Esophagus (tissue), 2 donors: Measurements from ENCODE around the gene VSIG4. TPM values are rescaled to one million over a fixed set of nuclear protein-coding genes. Genes with fewer than 3 reads are reported as not detected.

Experiments
- H3K27ac ChIP-seq, 2 donors: one replicate each; pipeline ENCODE4 v1.5.1; 2013; ENCODE audit warnings: low read depth in 2 of 2, mild to moderate bottlenecking in 2 of 2, inconsistent platforms in 1 of 2, low read length in 1 of 2, moderate library complexity in 1 of 2
- H3K27me3 ChIP-seq, 2 donors: one replicate each; pipeline ENCODE4 v1.6.1; 2013; ENCODE audit warnings: low read length in 2 of 2, control low read depth in 1 of 2, mild to moderate bottlenecking in 1 of 2; ENCODE audit not compliant: insufficient read depth in 2 of 2, control insufficient read depth in 1 of 2
- H3K36me3 ChIP-seq, 2 donors: one replicate each; pipeline ENCODE4 v1.6.1; 2013; ENCODE audit warnings: low read length in 1 of 2; ENCODE audit not compliant: control insufficient read depth in 2 of 2, insufficient read depth in 2 of 2
- H3K4me1 ChIP-seq, 2 donors: one replicate each; pipeline ENCODE4 v1.6.1; 2013; ENCODE audit warnings: low read length in 1 of 2; ENCODE audit not compliant: control insufficient read depth in 2 of 2, insufficient read depth in 2 of 2
- H3K4me3 ChIP-seq, 2 donors: one replicate each; pipeline ENCODE4 v1.5.1; 2013; ENCODE audit warnings: low read length in 2 of 2, mild to moderate bottlenecking in 2 of 2, low read depth in 1 of 2, moderate library complexity in 1 of 2
- H3K9me3 ChIP-seq, 2 donors: one replicate each; pipeline ENCODE4 v1.6.1; 2013; ENCODE audit warnings: mild to moderate bottlenecking in 2 of 2, low read depth in 1 of 2, low read length in 1 of 2, moderate library complexity in 1 of 2; ENCODE audit not compliant: control insufficient read depth in 2 of 2, insufficient read depth in 1 of 2
- WGBS, 2 donors: extraction: QIAGEN DNeasy Blood & Tissue Kit; methylation state at CpG; one replicate each; pipeline ENCODE4 v1.1.7; 2013; 5-methylcytosine and 5-hydroxymethylcytosine counted together
- polyA plus RNA-seq, 2 donors: library from polyadenylated mRNA; stranded (reverse); fragments of 200-250 nt; gene quantifications; one replicate each; pipeline ENCODE4 v1.2.3, GENCODE V29; 2013
- donor health status: healthy with polysubstance abuse.
- donor health status: Bipolar disorder and iron deficiency.

The VSIG4 gene
- polyA plus RNA-seq, 2 donors: 4.0 to 5.1 TPM

- H3K4me3 ChIP-seq: no peak overlapping the region
- H3K9me3 ChIP-seq: no peaks in the 10 kb centered on the region
- WGBS, 2 donors: 40 to 60% methylated on average over 7 of the region's 7 CpGs
- no peaks in the 10 kb centered on the region for H3K36me3 ChIP-seq
- no peak overlapping the region for H3K27ac ChIP-seq
- H3K4me1 ChIP-seq: no peaks in the 10 kb centered on the region
- H3K27me3 ChIP-seq: peaks cover 0 to 2% of the 10 kb centered on the region in 2 donors
These were observed 9.2 kb downstream of the VSIG4 start for GRCh38 chrX:66030505-66031317.

- Histone ChIP-seq H3K27me3 (peaks cover 0 to 2% of the 10 kb centered on the region in 2 donors), H3K27ac (no peak overlapping the region), H3K36me3 (no peaks in the 10 kb centered on the region), H3K9me3 (no peaks in the 10 kb centered on the region), H3K4me3 (no peak overlapping the region), H3K4me1 (no peaks in the 10 kb centered on the region)
- WGBS, 2 donors: 66 to 88% methylated on average over 2 of the region's 2 CpGs
These were observed 10.9 kb downstream of the VSIG4 start for GRCh38 chrX:66028936-66029335.

- no peak overlapping the region for H3K27ac ChIP-seq
- H3K9me3 ChIP-seq: no peaks in the 10 kb centered on the region
- H3K27me3 ChIP-seq: no peaks in the 10 kb centered on the region
- H3K4me3 ChIP-seq: no peak overlapping the region
- no peaks in the 10 kb centered on the region for H3K36me3 ChIP-seq
- 51 to 77% methylated on average over 2 of the region's 2 CpGs for WGBS, 2 donors
- no peaks in the 10 kb centered on the region for H3K4me1 ChIP-seq
These were observed 15.3 kb downstream of the VSIG4 start for GRCh38 chrX:66024570-66024969.

DNA sequence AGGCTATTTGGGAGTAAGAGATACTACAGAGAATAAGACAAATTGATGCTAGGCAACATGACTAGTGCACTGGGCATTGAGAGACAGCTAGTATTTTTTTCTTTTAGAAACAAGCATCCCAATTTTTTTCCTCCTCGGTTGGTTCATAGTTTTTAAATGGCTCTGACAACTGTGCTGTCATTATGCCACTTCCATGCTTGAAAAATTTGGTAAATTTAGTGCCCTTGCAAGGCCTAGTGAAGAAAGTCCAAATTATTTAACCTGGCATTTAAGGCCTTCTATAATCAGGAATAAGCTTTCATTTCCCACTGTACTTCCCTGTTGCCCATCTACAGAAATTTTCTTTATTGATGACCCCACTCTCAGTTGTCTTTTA lies 15.8 kb downstream of the VSIG4 start:
- H3K9me3 ChIP-seq: no peaks in the 10 kb centered on the region
- H3K4me3 ChIP-seq: no peak overlapping the region
- no peak overlapping the region for H3K27ac ChIP-seq
- H3K27me3 ChIP-seq: no peaks in the 10 kb centered on the region
- H3K4me1 ChIP-seq: no peaks in the 10 kb centered on the region
- no peaks in the 10 kb centered on the region for H3K36me3 ChIP-seq
- WGBS, 2 donors: 56 to 88% methylated on average over 1 of the region's 1 CpG

GRCh38 chrX:66023385-66024091 lies 16.3 kb downstream of the VSIG4 start:
- WGBS, 2 donors: 77 to 95% methylated on average over 5 of the region's 5 CpGs
- H3K4me3 ChIP-seq: no peak overlapping the region
- no peaks in the 10 kb centered on the region for H3K4me1 ChIP-seq
- no peak overlapping the region for H3K27ac ChIP-seq
- no peaks in the 10 kb centered on the region for H3K27me3 ChIP-seq
- no peaks in the 10 kb centered on the region for H3K9me3 ChIP-seq
- H3K36me3 ChIP-seq: no peaks in the 10 kb centered on the region

GRCh38 chrX:66022632-66023384 lies 17.1 kb downstream of the VSIG4 start:
- no peak overlapping the region for H3K4me3 ChIP-seq
- H3K27ac ChIP-seq: no peak overlapping the region
- H3K4me1 ChIP-seq: no peaks in the 10 kb centered on the region
- no peaks in the 10 kb centered on the region for H3K36me3 ChIP-seq
- H3K27me3 ChIP-seq: no peaks in the 10 kb centered on the region
- no peaks in the 10 kb centered on the region for H3K9me3 ChIP-seq
- 53 to 77% methylated on average over 5 of the region's 5 CpGs for WGBS, 2 donors

GRCh38 chrX:66021765-66022631 lies 17.9 kb downstream of the VSIG4 start:
- 83 to 88% methylated on average over 9 of the region's 9 CpGs for WGBS, 2 donors
- H3K27me3 ChIP-seq: no peaks in the 10 kb centered on the region
- no peak overlapping the region for H3K27ac ChIP-seq
- H3K9me3 ChIP-seq: no peaks in the 10 kb centered on the region
- no peaks in the 10 kb centered on the region for H3K36me3 ChIP-seq
- H3K4me1 ChIP-seq: no peaks in the 10 kb centered on the region
- no peak overlapping the region for H3K4me3 ChIP-seq

DNA sequence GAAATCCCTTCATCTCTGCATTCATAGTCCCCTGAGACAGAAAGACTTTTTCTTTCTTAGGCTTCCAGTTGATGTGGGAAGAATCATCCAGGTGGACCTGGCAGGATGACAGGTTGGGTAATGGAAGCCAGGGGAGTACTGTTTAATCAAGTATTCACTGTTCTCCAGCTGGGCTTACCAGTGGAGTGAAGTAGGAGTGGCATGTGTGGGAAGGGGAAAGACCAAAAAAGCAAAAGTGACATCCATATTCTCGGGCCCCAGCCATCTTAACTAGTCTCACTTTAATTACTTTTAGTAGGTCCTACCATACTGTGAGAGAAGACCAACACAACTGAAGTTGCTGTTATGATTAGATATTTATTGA lies 18.5 kb downstream of the VSIG4 start:
- 73 to 77% methylated on average over 1 of the region's 1 CpG for WGBS, 2 donors
- Histone ChIP-seq H3K4me3 (no peak overlapping the region), H3K4me1 (no peaks in the 10 kb centered on the region), H3K9me3 (no peaks in the 10 kb centered on the region), H3K27ac (no peak overlapping the region), H3K36me3 (no peaks in the 10 kb centered on the region), H3K27me3 (no peaks in the 10 kb centered on the region)
